ENCODE measurements around the gene KRT86. TPM values are rescaled to one million over a fixed set of nuclear protein-coding genes. Genes with fewer than 3 reads are reported as not detected.
"Not testable (repeated sequence)": the region's sequence is repeated elsewhere in the genome, so short reads cannot be mapped to it uniquely, and the experiment has no call there.

Gene KRT86
- total and polyA plus RNA-seq, 4 experiments from 2014 or later: not detected

GRCh38 chr12:52240247-52240646 lies 34.2 kb upstream of the KRT86 start:
- H3K27me3 ChIP-seq (ENCODE audit: insufficient read depth, low read length); H3K4me3 ChIP-seq (ENCODE audit: low read length in 2 of 2); H3K9me3 Mint-ChIP-seq; DNase-seq; H3K27ac ChIP-seq (ENCODE audit: low read depth, low read length); intact Hi-C loops (cut with micrococcal nuclease); H3K4me3 Mint-ChIP-seq; H3K27me3 Mint-ChIP-seq; H3K36me3 ChIP-seq (ENCODE audit: insufficient read depth, low read length); H3K36me3 Mint-ChIP-seq; H3K27ac Mint-ChIP-seq; H3K9me3 ChIP-seq (ENCODE audit: control insufficient read depth in 1 of 2, low read length in 2 of 2); CTCF ChIA-PET (ENCODE audit: partially characterized antibody): not testable (repeated sequence)
- H3K4me1 ChIP-seq (ENCODE audit: insufficient read depth, low read length): peaks cover 19% of the 10 kb centered on the region
- POLR2A ChIA-PET (ENCODE audit: partially characterized antibody): interaction anchor here (0.9 kb wide), 1 partner anchor 14 kb away, joined by 4 read pairs; no protein-coding TSS in a partner anchor
- peaks cover 9 to 20% (median 13%) of the 10 kb centered on the region in 4 donors for H3K4me1 Mint-ChIP-seq

GRCh38 chr12:52241205-52241842 lies 33.1 kb upstream of the KRT86 start:
- Histone ChIP-seq H3K4me1 (ENCODE audit: insufficient read depth, low read length) (peaks cover 19% of the 10 kb centered on the region), H3K27ac (ENCODE audit: low read depth, low read length) (no peak overlapping the region), H3K27me3 (ENCODE audit: insufficient read depth, low read length) (no peaks in the 10 kb centered on the region), H3K4me3 (ENCODE audit: low read length in 2 of 2) (no peak overlapping the region), H3K36me3 (ENCODE audit: insufficient read depth, low read length) (no peaks in the 10 kb centered on the region), H3K9me3 (ENCODE audit: control insufficient read depth in 1 of 2, low read length in 2 of 2) (no peaks in the 10 kb centered on the region)
- no peak for DNase-seq
- intact Hi-C loops (cut with micrococcal nuclease): no loop called here
- CTCF ChIA-PET (ENCODE audit: partially characterized antibody): no interaction called here
- Mint-ChIP-seq H3K27me3 (peaks cover 4 to 5% of the 10 kb centered on the region in 2 donors), H3K9me3 (peaks cover 0 to 2% (median 0%) of the 10 kb centered on the region in 8 donors), H3K27ac (no peak overlapping the region), H3K4me1 (peaks cover 9 to 29% (median 13%) of the 10 kb centered on the region in 4 donors), H3K4me3 (no peak overlapping the region), H3K36me3 (no peaks in the 10 kb centered on the region)
- POLR2A ChIA-PET (ENCODE audit: partially characterized antibody): no interaction called here

GRCh38 chr12:52242442-52243258 lies 31.8 kb upstream of the KRT86 start:
- H3K9me3 ChIP-seq (ENCODE audit: control insufficient read depth in 1 of 2, low read length in 2 of 2): no peaks in the 10 kb centered on the region
- Mint-ChIP-seq H3K4me3 (peak overlapping the region in 1 of 8 donors; percentile 4), H3K4me1 (peaks cover 9 to 37% (median 13%) of the 10 kb centered on the region in 4 donors), H3K36me3 (no peaks in the 10 kb centered on the region), H3K27me3 (peaks cover 2 to 4% of the 10 kb centered on the region in 2 donors), H3K27ac (no peak overlapping the region), H3K9me3 (peaks cover 0 to 2% (median 0%) of the 10 kb centered on the region in 8 donors)
- H3K27ac ChIP-seq (ENCODE audit: low read depth, low read length): no peak overlapping the region
- no peak overlapping the region for H3K4me3 ChIP-seq (ENCODE audit: low read length in 2 of 2)
- intact Hi-C loops (cut with micrococcal nuclease): no loop called here
- no peak for DNase-seq
- CTCF ChIA-PET (ENCODE audit: partially characterized antibody): no interaction called here
- H3K36me3 ChIP-seq (ENCODE audit: insufficient read depth, low read length): no peaks in the 10 kb centered on the region
- no peaks in the 10 kb centered on the region for H3K27me3 ChIP-seq (ENCODE audit: insufficient read depth, low read length)
- peaks cover 19% of the 10 kb centered on the region for H3K4me1 ChIP-seq (ENCODE audit: insufficient read depth, low read length)
- POLR2A ChIA-PET (ENCODE audit: partially characterized antibody): no interaction called here

GRCh38 chr12:52243259-52243855 lies 31.1 kb upstream of the KRT86 start:
- intact Hi-C loops (cut with micrococcal nuclease): no loop called here
- peak overlapping the region in 1 of 8 donors; percentile 5 for H3K4me3 Mint-ChIP-seq
- no peaks in the 10 kb centered on the region for H3K27me3 ChIP-seq (ENCODE audit: insufficient read depth, low read length)
- peak overlapping the region; percentile 32 for H3K27ac ChIP-seq (ENCODE audit: low read depth, low read length)
- no peaks in the 10 kb centered on the region for H3K36me3 ChIP-seq (ENCODE audit: insufficient read depth, low read length)
- DNase-seq: no peak
- ChIA-PET POLR2A (ENCODE audit: partially characterized antibody) (no interaction called here), CTCF (ENCODE audit: partially characterized antibody) (interaction anchor here (3.1 kb wide), 1 partner anchor 35 kb away, joined by 12 read pairs; no protein-coding TSS in a partner anchor)
- H3K4me1 ChIP-seq (ENCODE audit: insufficient read depth, low read length): peaks cover 19% of the 10 kb centered on the region
- no peaks in the 10 kb centered on the region for H3K9me3 ChIP-seq (ENCODE audit: control insufficient read depth in 1 of 2, low read length in 2 of 2)
- H3K4me3 ChIP-seq (ENCODE audit: low read length in 2 of 2): no peak overlapping the region
- H3K27me3 Mint-ChIP-seq: peaks cover 2 to 7% of the 10 kb centered on the region in 2 donors
- peaks cover 9 to 41% (median 13%) of the 10 kb centered on the region in 4 donors for H3K4me1 Mint-ChIP-seq
- H3K27ac Mint-ChIP-seq: peak overlapping the region; percentile 24 to 93 (median 88)
- H3K36me3 Mint-ChIP-seq: no peaks in the 10 kb centered on the region
- H3K9me3 Mint-ChIP-seq: peaks cover 0 to 2% (median 0%) of the 10 kb centered on the region in 8 donors

DNA sequence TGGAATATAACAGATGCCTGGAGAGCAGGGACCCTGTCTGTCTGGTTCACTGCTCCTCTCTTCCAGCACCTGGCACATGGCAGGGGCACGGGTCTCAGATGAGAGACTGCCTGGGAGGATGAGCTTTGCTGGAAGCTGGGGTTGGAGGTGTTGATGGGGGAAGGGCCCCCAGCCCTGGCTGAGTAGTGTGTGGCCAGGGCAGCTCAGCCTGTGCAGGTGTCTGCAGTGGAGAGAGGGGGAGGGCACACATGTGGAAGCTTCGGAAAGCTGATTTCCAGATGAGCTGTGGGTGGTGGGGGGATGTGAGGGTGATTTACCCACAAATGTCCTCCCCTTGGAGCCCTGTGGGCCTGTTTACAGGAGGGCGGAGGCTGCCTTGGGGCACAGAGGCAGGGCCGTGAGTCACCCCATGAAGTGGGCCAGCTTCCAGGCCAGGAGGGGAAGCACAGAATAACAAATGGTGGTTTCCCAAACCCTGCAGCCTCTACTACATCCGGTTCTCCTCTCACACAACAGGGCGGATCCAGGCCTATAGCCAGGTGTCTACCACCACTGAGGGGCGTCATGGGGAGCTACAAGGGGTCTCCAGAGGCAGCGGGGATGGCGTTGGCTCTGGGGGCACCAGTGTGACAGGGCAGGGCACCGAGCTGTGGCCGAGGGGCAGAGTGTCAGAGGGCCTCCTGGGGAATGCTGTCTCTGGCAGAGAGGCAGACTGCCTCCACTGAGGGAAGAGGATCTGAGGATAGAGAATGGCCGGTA lies 30.4 kb upstream of the KRT86 start:
- intact Hi-C loops (cut with micrococcal nuclease): no loop called here
- Histone ChIP-seq H3K27ac (ENCODE audit: low read depth, low read length) (peak overlapping the region; percentile 43), H3K4me1 (ENCODE audit: insufficient read depth, low read length) (peaks cover 19% of the 10 kb centered on the region), H3K27me3 (ENCODE audit: insufficient read depth, low read length) (no peaks in the 10 kb centered on the region), H3K9me3 (ENCODE audit: control insufficient read depth in 1 of 2, low read length in 2 of 2) (no peaks in the 10 kb centered on the region), H3K36me3 (ENCODE audit: insufficient read depth, low read length) (no peaks in the 10 kb centered on the region), H3K4me3 (ENCODE audit: low read length in 2 of 2) (no peak overlapping the region)
- DNase-seq: peak; percentile 22 to 86 (median 52)
- Mint-ChIP-seq H3K36me3 (no peaks in the 10 kb centered on the region), H3K9me3 (peaks cover 0 to 2% (median 0%) of the 10 kb centered on the region in 8 donors), H3K4me1 (peaks cover 9 to 41% (median 13%) of the 10 kb centered on the region in 4 donors), H3K27ac (peak overlapping the region; percentile 80 to 93 (median 88)), H3K27me3 (peaks cover 0 to 7% of the 10 kb centered on the region in 2 donors), H3K4me3 (peak overlapping the region in 6 of 8 donors; percentile 6 to 79 (median 34))
- ChIA-PET POLR2A (ENCODE audit: partially characterized antibody) (no interaction called here), CTCF (ENCODE audit: partially characterized antibody) (interaction anchor here (0.8 to 3.1 kb wide), 2 partner anchors 35 to 88 kb away, joined by 3 to 12 read pairs; no protein-coding TSS in a partner anchor)

DNA sequence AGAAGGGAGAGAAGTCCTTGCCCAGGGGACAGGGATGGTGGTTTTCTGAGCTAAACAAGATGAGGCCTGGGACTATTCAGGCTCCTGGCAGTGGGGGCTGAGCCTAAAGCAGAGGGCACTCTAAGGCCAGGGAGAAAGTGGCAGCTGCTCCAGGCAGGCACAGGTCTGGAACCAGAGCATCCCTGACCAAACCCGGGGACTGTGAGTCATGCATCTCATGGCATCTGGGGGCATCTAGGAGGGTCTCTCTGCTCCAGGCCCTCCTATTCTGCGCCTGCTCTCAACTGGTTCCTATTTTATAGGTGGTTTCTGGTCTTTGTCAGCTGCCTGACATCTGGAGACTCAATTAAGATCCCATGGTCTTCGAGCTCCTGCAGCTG lies 29.8 kb upstream of the KRT86 start:
- intact Hi-C loops (cut with micrococcal nuclease): no loop called here
- Mint-ChIP-seq H3K9me3 (peaks cover 0 to 2% (median 0%) of the 10 kb centered on the region in 8 donors), H3K36me3 (no peaks in the 10 kb centered on the region), H3K27me3 (peaks cover 0 to 11% of the 10 kb centered on the region in 2 donors), H3K4me1 (peaks cover 12 to 45% (median 15%) of the 10 kb centered on the region in 4 donors), H3K27ac (peak overlapping the region; percentile 47 to 93 (median 88)), H3K4me3 (peak overlapping the region in 4 of 8 donors; percentile 31 to 79 (median 38))
- ChIA-PET POLR2A (ENCODE audit: partially characterized antibody) (no interaction called here), CTCF (ENCODE audit: partially characterized antibody) (interaction anchor here (0.5 to 3.1 kb wide), 3 partner anchors 34 to 728 kb away, joined by 3 to 12 read pairs (median 3); no protein-coding TSS in a partner anchor)
- H3K4me1 ChIP-seq (ENCODE audit: insufficient read depth, low read length): peaks cover 19% of the 10 kb centered on the region
- no peaks in the 10 kb centered on the region for H3K9me3 ChIP-seq (ENCODE audit: control insufficient read depth in 1 of 2, low read length in 2 of 2)
- H3K4me3 ChIP-seq (ENCODE audit: low read length in 2 of 2): no peak overlapping the region
- H3K36me3 ChIP-seq (ENCODE audit: insufficient read depth, low read length): no peaks in the 10 kb centered on the region
- no peaks in the 10 kb centered on the region for H3K27me3 ChIP-seq (ENCODE audit: insufficient read depth, low read length)
- DNase-seq: no peak
- H3K27ac ChIP-seq (ENCODE audit: low read depth, low read length): peak overlapping the region; percentile 43
